Measurements from ENCODE around the gene GAST. TPM values are rescaled to one million over a fixed set of nuclear protein-coding genes. Genes with fewer than 3 reads are reported as not detected.

Gene GAST
- total RNA-seq, 1 experiment from 2014 or later, result not detected

DNA sequence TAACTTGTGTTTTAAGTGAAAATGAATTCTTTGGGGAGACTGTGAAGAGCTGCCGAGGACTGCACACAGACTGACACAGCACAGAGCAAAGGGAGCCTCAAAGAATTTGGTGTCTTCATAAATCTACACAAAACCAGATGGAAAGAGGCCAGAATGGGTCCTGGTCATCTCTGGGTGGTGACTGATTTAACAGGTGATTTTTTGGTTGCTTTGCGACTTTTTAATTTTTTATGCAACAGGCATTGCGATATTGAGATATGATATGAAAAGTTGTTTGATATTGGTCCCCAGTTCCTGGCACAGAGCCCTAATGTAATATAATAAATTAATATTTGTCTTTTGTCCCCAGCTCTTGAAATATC, 36.1 kb upstream of the GAST start:
- RAD21 ChIA-PET (ENCODE audit: low non-redundant PET in 1 of 2, low total read pairs in 2 of 2, uncharacterized antibody in 2 of 2, unreplicated experiment in 2 of 2), result no interaction called here
- H3K27ac ChIP-seq (ENCODE audit: low read depth, low read length), result no peak overlapping the region
- no peaks in the 10 kb centered on the region for H3K27me3 ChIP-seq (ENCODE audit: insufficient read depth, low read length)
- intact Hi-C loops (cut with micrococcal nuclease), result no loop called here
- ATAC-seq (no peak), DNase-seq (ENCODE audit: low read depth, low spot score) (no peak)
- no TSS peak for BruUV-seq (replicated peaks)
- H3K9ac ChIP-seq (ENCODE audit: low read length), result no peak overlapping the region
- CTCF ChIA-PET, result no interaction called here
- no peak for TF ChIP-seq ZFX (IDR thresholded peaks at IDR 0.05)
- TF ChIP-seq, protein P1, sequence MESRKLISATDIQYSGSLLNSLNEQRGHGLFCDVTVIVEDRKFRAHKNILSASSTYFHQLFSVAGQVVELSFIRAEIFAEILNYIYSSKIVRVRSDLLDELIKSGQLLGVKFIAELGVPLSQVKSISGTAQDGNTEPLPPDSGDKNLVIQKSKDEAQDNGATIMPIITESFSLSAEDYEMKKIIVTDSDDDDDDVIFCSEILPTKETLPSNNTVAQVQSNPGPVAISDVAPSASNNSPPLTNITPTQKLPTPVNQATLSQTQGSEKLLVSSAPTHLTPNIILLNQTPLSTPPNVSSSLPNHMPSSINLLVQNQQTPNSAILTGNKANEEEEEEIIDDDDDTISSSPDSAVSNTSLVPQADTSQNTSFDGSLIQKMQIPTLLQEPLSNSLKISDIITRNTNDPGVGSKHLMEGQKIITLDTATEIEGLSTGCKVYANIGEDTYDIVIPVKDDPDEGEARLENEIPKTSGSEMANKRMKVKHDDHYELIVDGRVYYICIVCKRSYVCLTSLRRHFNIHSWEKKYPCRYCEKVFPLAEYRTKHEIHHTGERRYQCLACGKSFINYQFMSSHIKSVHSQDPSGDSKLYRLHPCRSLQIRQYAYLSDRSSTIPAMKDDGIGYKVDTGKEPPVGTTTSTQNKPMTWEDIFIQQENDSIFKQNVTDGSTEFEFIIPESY (IDR thresholded peaks at IDR 0.05; ENCODE audit: extremely low read depth, insufficient replicate concordance, low read length), result no peak
- no peak for TF ChIP-seq FOSL1 (IDR thresholded peaks at IDR 0.05; ENCODE audit: low read depth)
- no peak for TF ChIP-seq TCF7L2 (IDR thresholded peaks at IDR 0.05; ENCODE audit: borderline replicate concordance, extremely low read depth, insufficient read depth, insufficient read length)
- no peak for TF ChIP-seq EZH2 (IDR thresholded peaks at IDR 0.05)
- TF ChIP-seq SP1 (IDR thresholded peaks at IDR 0.05; ENCODE audit: low read depth), result no peak
- no peak for TF ChIP-seq SIN3A (IDR thresholded peaks at IDR 0.05; ENCODE audit: low read depth)
- TF ChIP-seq POLR2AphosphoS5 (IDR thresholded peaks at IDR 0.05; ENCODE audit: low read depth, low read length), result no peak
- no peak for TF ChIP-seq CBX3 (IDR thresholded peaks at IDR 0.05; ENCODE audit: low read depth)
- no peak for TF ChIP-seq EGR1 (IDR thresholded peaks at IDR 0.05; ENCODE audit: low read depth)
- no peak for TF ChIP-seq POLR2A (IDR thresholded peaks at IDR 0.05; ENCODE audit: borderline replicate concordance, extremely low read depth, insufficient read depth, insufficient read length)
- TF ChIP-seq, protein P2, sequence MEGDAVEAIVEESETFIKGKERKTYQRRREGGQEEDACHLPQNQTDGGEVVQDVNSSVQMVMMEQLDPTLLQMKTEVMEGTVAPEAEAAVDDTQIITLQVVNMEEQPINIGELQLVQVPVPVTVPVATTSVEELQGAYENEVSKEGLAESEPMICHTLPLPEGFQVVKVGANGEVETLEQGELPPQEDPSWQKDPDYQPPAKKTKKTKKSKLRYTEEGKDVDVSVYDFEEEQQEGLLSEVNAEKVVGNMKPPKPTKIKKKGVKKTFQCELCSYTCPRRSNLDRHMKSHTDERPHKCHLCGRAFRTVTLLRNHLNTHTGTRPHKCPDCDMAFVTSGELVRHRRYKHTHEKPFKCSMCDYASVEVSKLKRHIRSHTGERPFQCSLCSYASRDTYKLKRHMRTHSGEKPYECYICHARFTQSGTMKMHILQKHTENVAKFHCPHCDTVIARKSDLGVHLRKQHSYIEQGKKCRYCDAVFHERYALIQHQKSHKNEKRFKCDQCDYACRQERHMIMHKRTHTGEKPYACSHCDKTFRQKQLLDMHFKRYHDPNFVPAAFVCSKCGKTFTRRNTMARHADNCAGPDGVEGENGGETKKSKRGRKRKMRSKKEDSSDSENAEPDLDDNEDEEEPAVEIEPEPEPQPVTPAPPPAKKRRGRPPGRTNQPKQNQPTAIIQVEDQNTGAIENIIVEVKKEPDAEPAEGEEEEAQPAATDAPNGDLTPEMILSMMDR (IDR thresholded peaks at IDR 0.05 in 2 of 3, conservative IDR thresholded peaks at IDR 0.05 in 1 of 3; ENCODE audit: borderline replicate concordance in 1 of 3, insufficient read depth in 1 of 3, low read depth in 2 of 3, low read length in 2 of 3), result no peak
- TF ChIP-seq, protein P3, sequence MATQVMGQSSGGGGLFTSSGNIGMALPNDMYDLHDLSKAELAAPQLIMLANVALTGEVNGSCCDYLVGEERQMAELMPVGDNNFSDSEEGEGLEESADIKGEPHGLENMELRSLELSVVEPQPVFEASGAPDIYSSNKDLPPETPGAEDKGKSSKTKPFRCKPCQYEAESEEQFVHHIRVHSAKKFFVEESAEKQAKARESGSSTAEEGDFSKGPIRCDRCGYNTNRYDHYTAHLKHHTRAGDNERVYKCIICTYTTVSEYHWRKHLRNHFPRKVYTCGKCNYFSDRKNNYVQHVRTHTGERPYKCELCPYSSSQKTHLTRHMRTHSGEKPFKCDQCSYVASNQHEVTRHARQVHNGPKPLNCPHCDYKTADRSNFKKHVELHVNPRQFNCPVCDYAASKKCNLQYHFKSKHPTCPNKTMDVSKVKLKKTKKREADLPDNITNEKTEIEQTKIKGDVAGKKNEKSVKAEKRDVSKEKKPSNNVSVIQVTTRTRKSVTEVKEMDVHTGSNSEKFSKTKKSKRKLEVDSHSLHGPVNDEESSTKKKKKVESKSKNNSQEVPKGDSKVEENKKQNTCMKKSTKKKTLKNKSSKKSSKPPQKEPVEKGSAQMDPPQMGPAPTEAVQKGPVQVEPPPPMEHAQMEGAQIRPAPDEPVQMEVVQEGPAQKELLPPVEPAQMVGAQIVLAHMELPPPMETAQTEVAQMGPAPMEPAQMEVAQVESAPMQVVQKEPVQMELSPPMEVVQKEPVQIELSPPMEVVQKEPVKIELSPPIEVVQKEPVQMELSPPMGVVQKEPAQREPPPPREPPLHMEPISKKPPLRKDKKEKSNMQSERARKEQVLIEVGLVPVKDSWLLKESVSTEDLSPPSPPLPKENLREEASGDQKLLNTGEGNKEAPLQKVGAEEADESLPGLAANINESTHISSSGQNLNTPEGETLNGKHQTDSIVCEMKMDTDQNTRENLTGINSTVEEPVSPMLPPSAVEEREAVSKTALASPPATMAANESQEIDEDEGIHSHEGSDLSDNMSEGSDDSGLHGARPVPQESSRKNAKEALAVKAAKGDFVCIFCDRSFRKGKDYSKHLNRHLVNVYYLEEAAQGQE (IDR thresholded peaks at IDR 0.05; ENCODE audit: low read depth), result no peak
- H2AFZ ChIP-seq (ENCODE audit: low read depth, low read length, poor library complexity, severe bottlenecking), result no peak overlapping the region
- H4K20me1 ChIP-seq (ENCODE audit: insufficient read depth), result no peaks in the 10 kb centered on the region
- peaks cover 0 to 5% of the 10 kb centered on the region in 2 experiments; a peak in 1 of 4 replicates for H3K9me3 ChIP-seq (ENCODE audit: control insufficient read depth in 1 of 2, insufficient read depth in 1 of 2, low read depth in 1 of 2, low read length in 2 of 2)
- H3K79me2 ChIP-seq (ENCODE audit: insufficient read depth, low read length), result no peaks in the 10 kb centered on the region
- no peak overlapping the region for H3K4me2 ChIP-seq (ENCODE audit: low read length)
- POLR2A ChIA-PET, result interaction anchor here (5.7 kb wide), 1 partner anchor 13 kb away, joined by 112 read pairs; the partner anchor contains the start of gene EIF1
- H3K9me2 ChIP-seq (ENCODE audit: insufficient read depth), result no peaks in the 10 kb centered on the region
- H3K36me3 ChIP-seq (ENCODE audit: control insufficient read depth in 1 of 2, insufficient read depth in 2 of 2, low read length in 2 of 2), result no peaks in the 10 kb centered on the region
- H3K4me3 ChIP-seq (replicated peaks in 1 of 2; ENCODE audit: low read depth in 1 of 2, low read length in 2 of 2), result no peak overlapping the region
- peaks cover 8 to 18% of the 10 kb centered on the region in 2 experiments for H3K4me1 ChIP-seq (ENCODE audit: control insufficient read depth in 1 of 2, insufficient read depth in 2 of 2, low read length in 2 of 2)

Measured in HCT116 (cell line).